HCT116 (cell line): ENCODE measurements around the gene FRAS1. TPM values are rescaled to one million over a fixed set of nuclear protein-coding genes. Genes with fewer than 3 reads are reported as not detected.

Source experiments
- ATAC-seq: fragments of 200-7000 bp; cut with Tn5 transposase; 2 replicates; pipeline ENCODE4 v1.9.1; 2020; ENCODE audit warnings: mild to moderate bottlenecking, moderate library complexity
- BruUV-seq: library from RNA; stranded (reverse); fragments of 400-500 nt; replicated peaks from 2 replicates; lab custom pipeline; 2021; lab: Mats Ljungman, UMichigan
- CTCF ChIA-PET: fragments of 300-600 bp; sonication (Branson Sonifier 250); formaldehyde crosslinking; loops from one replicate; lab custom pipeline; 2021; ENCODE audit warnings: antibody characterized with exemption; lab: Charles Lee
- POLR2A ChIA-PET: fragments of 300-600, 350-600 bp; sonication (Branson Sonifier 250); formaldehyde crosslinking; loops from one replicate; lab custom pipeline; 2021; ENCODE audit warnings: antibody characterized with exemption; lab: Charles Lee
- RAD21 ChIA-PET, 2 experiments: fragments of 300-600 bp; sonication (Branson Sonifier 250); formaldehyde crosslinking; loops; one replicate each; lab custom pipeline; 2023; ENCODE audit warnings: low total read pairs in 2 of 2; ENCODE audit not compliant: uncharacterized antibody in 2 of 2, unreplicated experiment in 2 of 2, low non-redundant PET in 1 of 2; lab: Charles Lee
- DNase-seq: peaks from one replicate; pipeline ENCODE4 v3.0.0-alpha.2; 2010; ENCODE audit warnings: low read depth, low spot score
- H2AFZ ChIP-seq: fragments of 200-600 bp; shearing (Covaris generic), sonication (generic); 2 replicates; pipeline ENCODE4 v1.6.1; 2017; ENCODE audit warnings: low read depth, mixed run types, mixed read lengths, antibody characterized with exemption, low read length; ENCODE audit not compliant: poor library complexity, severe bottlenecking
- H3K27ac ChIP-seq: 2 replicates; pipeline ENCODE4 v1.5.1; 2012; ENCODE audit warnings: low read depth, low read length
- H3K27me3 ChIP-seq: fragments of 200-600 bp; sonication (generic); 2 replicates; pipeline ENCODE4 v1.6.1; 2016; ENCODE audit warnings: mixed run types, low read length, mixed read lengths; ENCODE audit not compliant: insufficient read depth
- H3K36me3 ChIP-seq, 2 experiments: fragments of 200-500 bp in 1 of 2; fragments of 200-600 bp in 1 of 2; sonication (Bioruptor generic) in 1 of 2; sonication (generic) in 1 of 2; 2 replicates each; pipeline versions ENCODE4 v1.5.1 to v1.6.1; 2014 to 2016; ENCODE audit warnings: low read length in 2 of 2, inconsistent platforms in 1 of 2, mixed read lengths in 1 of 2, mixed run types in 1 of 2; ENCODE audit not compliant: insufficient read depth in 2 of 2, control insufficient read depth in 1 of 2
- H3K4me1 ChIP-seq, 2 experiments: fragments of 200-600 bp in 1 of 2; sonication (generic) in 1 of 2; 2 replicates each; pipeline versions ENCODE4 v1.5.1 to v1.6.1; 2012 to 2017; ENCODE audit warnings: low read length in 2 of 2, inconsistent platforms in 1 of 2, mild to moderate bottlenecking in 1 of 2, mixed read lengths in 1 of 2, mixed run types in 1 of 2, moderate library complexity in 1 of 2; ENCODE audit not compliant: insufficient read depth in 2 of 2, control insufficient read depth in 1 of 2
- H3K4me2 ChIP-seq: fragments of 200-600 bp; sonication (generic); 2 replicates; pipeline ENCODE4 v1.6.1; 2017; ENCODE audit warnings: mixed run types, low read length, mixed read lengths
- H3K4me3 ChIP-seq, 2 experiments: fragments of 200-600 bp in 1 of 2; sonication (generic) in 1 of 2; replicated peaks in 1 of 2; 2 replicates each; pipeline ENCODE4 v1.5.1; 2011 to 2016; ENCODE audit warnings: low read length in 2 of 2, control low read depth in 1 of 2, low read depth in 1 of 2, mild to moderate bottlenecking in 1 of 2, mixed read lengths in 1 of 2, mixed run types in 1 of 2
- H3K79me2 ChIP-seq: fragments of 200-600 bp; sonication (generic); 2 replicates; pipeline ENCODE4 v1.6.1; 2017; ENCODE audit warnings: mild to moderate bottlenecking, mixed run types, low read length, moderate library complexity, mixed read lengths; ENCODE audit not compliant: insufficient read depth
- H3K9ac ChIP-seq: fragments of 200-600 bp; sonication (generic); 2 replicates; pipeline ENCODE4 v1.6.1; 2016; ENCODE audit warnings: low read length, mixed read lengths
- H3K9me2 ChIP-seq: fragments of 200-600 bp; sonication (generic), shearing (Covaris generic); 2 replicates; pipeline ENCODE4 v1.6.1; 2017; ENCODE audit warnings: mixed run types, mild to moderate bottlenecking, moderate library complexity; ENCODE audit not compliant: insufficient read depth
- H3K9me3 ChIP-seq, 2 experiments: fragments of 200-500 bp in 1 of 2; fragments of 200-600 bp in 1 of 2; sonication (Bioruptor generic) in 1 of 2; sonication (generic) in 1 of 2; 2 replicates each; pipeline ENCODE4 v1.6.1; 2014 to 2017; ENCODE audit warnings: low read length in 2 of 2, mixed read lengths in 2 of 2, inconsistent platforms in 1 of 2, low read depth in 1 of 2, mild to moderate bottlenecking in 1 of 2, mixed run types in 1 of 2, moderate library complexity in 1 of 2; ENCODE audit not compliant: control insufficient read depth in 1 of 2, insufficient read depth in 1 of 2
- H4K20me1 ChIP-seq: fragments of 200-600 bp; sonication (generic), shearing (Covaris generic); 2 replicates; pipeline ENCODE4 v1.6.1; 2017; ENCODE audit warnings: mixed run types, mild to moderate bottlenecking, moderate library complexity; ENCODE audit not compliant: insufficient read depth
- ATF3 ChIP-seq: IDR thresholded peaks from 2 replicates; pipeline ENCODE4 v1.6.1; 2012
- EGR1 ChIP-seq: IDR thresholded peaks from 2 replicates; pipeline ENCODE4 v1.6.1; 2012; ENCODE audit warnings: low read depth
- ELF1 ChIP-seq: IDR thresholded peaks from 2 replicates; pipeline ENCODE4 v1.6.1; 2012; ENCODE audit warnings: low read depth, borderline replicate concordance
- FOSL1 ChIP-seq: IDR thresholded peaks from 2 replicates; pipeline ENCODE4 v1.6.1; 2012; ENCODE audit warnings: low read depth
- POLR2AphosphoS5 ChIP-seq: IDR thresholded peaks from 2 replicates; pipeline ENCODE4 v1.6.1; 2011; ENCODE audit warnings: mild to moderate bottlenecking, low read depth, low read length, moderate library complexity
- REST ChIP-seq: IDR thresholded peaks from 2 replicates; pipeline ENCODE4 v1.6.1; 2012; ENCODE audit warnings: low read depth
- SIN3A ChIP-seq: IDR thresholded peaks from 2 replicates; pipeline ENCODE4 v1.6.1; 2012; ENCODE audit warnings: low read depth
- YY1 ChIP-seq: IDR thresholded peaks from 2 replicates; pipeline ENCODE4 v1.6.1; 2011; ENCODE audit warnings: low read length, low read depth, moderate library complexity, mild to moderate bottlenecking; ENCODE audit not compliant: insufficient replicate concordance; ENCODE audit errors: extremely low read depth
- ZFX ChIP-seq: fragments of 450-650 bp; IDR thresholded peaks from 2 replicates; pipeline ENCODE4 v1.6.1; 2017
- intact Hi-C: fragments of 100-400 bp; cut with micrococcal nuclease; formaldehyde crosslinking; loops from 2 replicates; pipeline ENCODE4 v1.10.0; 2022
- total RNA-seq: library from RNA; stranded (reverse); gene quantifications from one replicate; pipeline ENCODE4 v1.2.1, GENCODE V29; 2021; ENCODE audit not compliant: unreplicated experiment

The FRAS1 gene
- total RNA-seq, 1 experiment from 2014 or later, result 33.5 TPM

- H3K27ac ChIP-seq, result no peak overlapping the region
- no peaks in the 10 kb centered on the region for H3K9me2 ChIP-seq
- H3K36me3 ChIP-seq, result no peaks in the 10 kb centered on the region
- no peak overlapping the region for H3K4me3 ChIP-seq
- no peaks in the 10 kb centered on the region for H3K9me3 ChIP-seq
- ChIA-PET POLR2A (no interaction called here), CTCF (no interaction called here), RAD21 (no interaction called here)
- no peak overlapping the region for H3K9ac ChIP-seq
- BruUV-seq, result no TSS peak
- no peaks in the 10 kb centered on the region for H3K79me2 ChIP-seq
- H4K20me1 ChIP-seq, result no peaks in the 10 kb centered on the region
- DNase-seq (no peak), ATAC-seq (no peak)
- H3K4me1 ChIP-seq, result peaks cover 1 to 10% of the 10 kb centered on the region in 2 experiments; a peak in 2 of 4 replicates
- H3K4me2 ChIP-seq, result no peak overlapping the region
- TF ChIP-seq ELF1 (no peak), YY1 (no peak), ZFX (no peak), ATF3 (no peak), REST (no peak), SIN3A (no peak), POLR2AphosphoS5 (no peak), FOSL1 (no peak), EGR1 (no peak)
- TF ChIP-seq, all 23 proteins: peak for 0
- Histone ChIP-seq H3K27me3 (no peaks in the 10 kb centered on the region), H2AFZ (no peak overlapping the region)
- intact Hi-C loops, result no loop called here
Observed at GRCh38 chr4:78459327-78459726, 402.2 kb downstream of the FRAS1 start.
